Right lobe of liver (tissue), 4 donors: ENCODE data around the gene SLC44A4.

ENCODE experiments used
- POLR2A ChIP-seq: fragments of 450-650 bp; IDR thresholded peaks from one replicate; pipeline ENCODE4 v1.6.1; 2017; ENCODE audit warnings: antibody characterized with exemption, mild to moderate bottlenecking
- TF ChIP-seq, protein P1 (sequence below), 4 donors: fragments of 200-600 bp in 3 of 4; fragments of 450-650 bp in 1 of 4; IDR thresholded peaks; one replicate each; pipeline versions ENCODE4 v1.5.1 to v1.8.0; 2016 to 2022; ENCODE audit warnings: antibody characterized with exemption in 4 of 4, mild to moderate bottlenecking in 2 of 4
- donor health status: DM: no; HTN: no; CAD: no.
- donor health status: DM: no; HTN: no; CAD: no.
- donor health status: DM: no; HTN: yes; CAD: no.

DNA sequence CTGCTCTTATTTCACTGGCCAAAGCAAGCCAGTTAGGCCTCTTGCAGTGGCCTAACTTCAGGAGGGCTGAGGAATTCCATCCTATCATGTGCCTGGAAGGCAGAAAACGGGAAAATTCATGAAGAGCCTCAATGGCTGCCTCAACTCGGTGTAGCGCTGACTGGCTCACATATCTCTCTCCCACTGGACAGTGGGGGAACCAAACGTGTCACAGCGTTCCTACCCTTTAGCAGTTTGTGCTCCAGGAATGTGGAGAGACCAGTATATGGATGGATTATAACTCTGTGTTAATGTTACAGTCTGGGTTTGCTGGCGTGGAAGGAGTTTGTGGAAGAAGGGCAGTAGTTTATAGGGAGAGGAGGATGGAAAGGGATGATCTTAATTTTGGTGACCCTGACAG is 37.0 kb upstream of the SLC44A4 start:
- TF ChIP-seq, protein P1, sequence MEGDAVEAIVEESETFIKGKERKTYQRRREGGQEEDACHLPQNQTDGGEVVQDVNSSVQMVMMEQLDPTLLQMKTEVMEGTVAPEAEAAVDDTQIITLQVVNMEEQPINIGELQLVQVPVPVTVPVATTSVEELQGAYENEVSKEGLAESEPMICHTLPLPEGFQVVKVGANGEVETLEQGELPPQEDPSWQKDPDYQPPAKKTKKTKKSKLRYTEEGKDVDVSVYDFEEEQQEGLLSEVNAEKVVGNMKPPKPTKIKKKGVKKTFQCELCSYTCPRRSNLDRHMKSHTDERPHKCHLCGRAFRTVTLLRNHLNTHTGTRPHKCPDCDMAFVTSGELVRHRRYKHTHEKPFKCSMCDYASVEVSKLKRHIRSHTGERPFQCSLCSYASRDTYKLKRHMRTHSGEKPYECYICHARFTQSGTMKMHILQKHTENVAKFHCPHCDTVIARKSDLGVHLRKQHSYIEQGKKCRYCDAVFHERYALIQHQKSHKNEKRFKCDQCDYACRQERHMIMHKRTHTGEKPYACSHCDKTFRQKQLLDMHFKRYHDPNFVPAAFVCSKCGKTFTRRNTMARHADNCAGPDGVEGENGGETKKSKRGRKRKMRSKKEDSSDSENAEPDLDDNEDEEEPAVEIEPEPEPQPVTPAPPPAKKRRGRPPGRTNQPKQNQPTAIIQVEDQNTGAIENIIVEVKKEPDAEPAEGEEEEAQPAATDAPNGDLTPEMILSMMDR (IDR thresholded peaks at IDR 0.05), result no peak
- TF ChIP-seq POLR2A, result no peak
